IMR-90 (cell line): ENCODE measurements around the gene NFIA. TPM values are rescaled to one million over a fixed set of nuclear protein-coding genes. Genes with fewer than 3 reads are reported as not detected.

Experiments
- ATAC-seq: fragments of 200-7000 bp; cut with Tn5 transposase; 2 replicates; pipeline ENCODE4 v1.9.1; 2020; ENCODE audit warnings: low read depth, mild to moderate bottlenecking, moderate library complexity
- BruUV-seq: library from RNA; stranded (reverse); fragments of 400-500 nt; replicated peaks from 2 replicates; lab custom pipeline; 2021; lab: Mats Ljungman, UMichigan
- CTCF ChIA-PET: fragments of 300-600 bp; formaldehyde crosslinking; extraction: SDS; loops from one replicate; lab custom pipeline; 2021; ENCODE audit warnings: antibody characterized with exemption; lab: Yijun Ruan, JAX
- POLR2A ChIA-PET: fragments of 300-600 bp; sonication (Branson Sonifier 250); formaldehyde crosslinking; loops from one replicate; lab custom pipeline; 2022; ENCODE audit warnings: antibody characterized with exemption; ENCODE audit not compliant: unreplicated experiment; lab: Charles Lee
- DNase-seq: peaks from one replicate; pipeline ENCODE4 v3.0.0; 2013
- H2AFZ ChIP-seq: replicated peaks from 2 replicates; pipeline ENCODE3; 2013; ENCODE audit warnings: low read length, mild to moderate bottlenecking; ENCODE audit not compliant: poor library complexity
- H2AK5ac ChIP-seq: 2 replicates; pipeline ENCODE4 v1.6.1; 2013; ENCODE audit warnings: low read depth, low read length, inconsistent platforms
- H2AK9ac ChIP-seq: replicated peaks from 2 replicates; pipeline ENCODE3; 2013; ENCODE audit warnings: mild to moderate bottlenecking, low read depth, low read length, moderate library complexity; ENCODE audit not compliant: poor library complexity
- H2BK120ac ChIP-seq: 2 replicates; pipeline ENCODE4 v1.6.1; 2013; ENCODE audit warnings: low read depth, low read length, inconsistent platforms
- H2BK15ac ChIP-seq: 3 replicates; pipeline ENCODE4 v1.6.1; 2013; ENCODE audit warnings: low read depth, low read length, inconsistent platforms
- H2BK20ac ChIP-seq: 2 replicates; pipeline ENCODE4 v1.6.1; 2013; ENCODE audit warnings: low read depth, mild to moderate bottlenecking, inconsistent platforms, low read length, moderate library complexity
- H2BK5ac ChIP-seq: 2 replicates; pipeline ENCODE4 v1.6.1; 2013; ENCODE audit warnings: mild to moderate bottlenecking, low read depth, low read length, inconsistent platforms; ENCODE audit not compliant: poor library complexity, severe bottlenecking
- H3K14ac ChIP-seq: replicated peaks from 2 replicates; pipeline ENCODE4 v1.6.1; 2013; ENCODE audit warnings: low read depth, low read length, inconsistent platforms
- H3K18ac ChIP-seq: 2 replicates; pipeline ENCODE4 v1.6.1; 2013; ENCODE audit warnings: low read depth, low read length, control low read depth
- H3K23ac ChIP-seq: 2 replicates; pipeline ENCODE4 v1.6.1; 2013; ENCODE audit warnings: low read depth, low read length, inconsistent platforms
- H3K27ac ChIP-seq: 2 replicates; pipeline ENCODE4 v1.5.1; 2013; ENCODE audit warnings: mild to moderate bottlenecking, control low read depth, low read length; ENCODE audit not compliant: insufficient read depth
- H3K27me3 ChIP-seq: 2 replicates; pipeline ENCODE4 v1.6.1; 2013; ENCODE audit warnings: low read length; ENCODE audit not compliant: control insufficient read depth, insufficient read depth
- H3K36me3 ChIP-seq: 2 replicates; pipeline ENCODE4 v1.6.1; 2013; ENCODE audit warnings: low read length, mixed read lengths; ENCODE audit not compliant: control insufficient read depth, insufficient read depth
- H3K4ac ChIP-seq: 2 replicates; pipeline ENCODE4 v1.6.1; 2013; ENCODE audit warnings: low read depth, low read length, inconsistent platforms
- H3K4me1 ChIP-seq: 2 replicates; pipeline ENCODE4 v1.6.1; 2013; ENCODE audit warnings: low read length, mixed read lengths; ENCODE audit not compliant: control insufficient read depth, insufficient read depth
- H3K4me2 ChIP-seq: 2 replicates; pipeline ENCODE4 v1.6.1; 2013; ENCODE audit warnings: low read depth, mild to moderate bottlenecking, control low read depth, low read length, moderate library complexity
- H3K4me3 ChIP-seq: 2 replicates; pipeline ENCODE4 v1.5.1; 2013; ENCODE audit warnings: low read depth, mild to moderate bottlenecking, control low read depth, low read length, moderate library complexity; ENCODE audit not compliant: insufficient read depth
- H3K56ac ChIP-seq: 2 replicates; pipeline ENCODE4 v1.6.1; 2013; ENCODE audit warnings: low read length, inconsistent platforms; ENCODE audit not compliant: insufficient read depth; ENCODE audit errors: extremely low read depth
- H3K79me1 ChIP-seq, 2 experiments: 2 replicates each; pipeline ENCODE4 v1.6.1; 2013; ENCODE audit warnings: low read length in 2 of 2, inconsistent platforms in 1 of 2, low read depth in 1 of 2
- H3K9ac ChIP-seq: 2 replicates; pipeline ENCODE4 v1.6.1; 2013; ENCODE audit warnings: low read depth, low read length, control low read depth
- H3K9me1 ChIP-seq: 2 replicates; pipeline ENCODE4 v1.6.1; 2013; ENCODE audit warnings: low read length, inconsistent platforms; ENCODE audit not compliant: insufficient read depth
- H3K9me3 ChIP-seq: 2 replicates; pipeline ENCODE4 v1.6.1; 2013; ENCODE audit warnings: low read length; ENCODE audit not compliant: control insufficient read depth, insufficient read depth
- H4K20me1 ChIP-seq: 2 replicates; pipeline ENCODE4 v1.6.1; 2013; ENCODE audit warnings: low read length, inconsistent platforms; ENCODE audit not compliant: insufficient read depth
- H4K5ac ChIP-seq: 2 replicates; pipeline ENCODE4 v1.6.1; 2013; ENCODE audit warnings: mild to moderate bottlenecking, low read depth, low read length, control low read depth
- H4K8ac ChIP-seq, 2 experiments: 2 replicates each; pipeline ENCODE4 v1.6.1; 2013; ENCODE audit warnings: low read depth in 2 of 2, low read length in 2 of 2, control low read depth in 1 of 2, inconsistent platforms in 1 of 2
- H4K91ac ChIP-seq: 2 replicates; pipeline ENCODE4 v1.6.1; 2013; ENCODE audit warnings: low read depth, low read length, inconsistent platforms; ENCODE audit not compliant: insufficient read depth
- BHLHE40 ChIP-seq: fragments of 150-350 bp; IDR thresholded peaks from 2 replicates; pipeline ENCODE4 v1.6.1; 2016; ENCODE audit warnings: mild to moderate bottlenecking, low read depth, low read length
- CEBPB ChIP-seq: IDR thresholded peaks from 2 replicates; pipeline ENCODE4 v1.6.1; 2012; ENCODE audit warnings: low read depth, low read length, improper control_type of control experiment
- CHD1 ChIP-seq: IDR thresholded peaks from 2 replicates; pipeline ENCODE4 v1.6.1; 2012; ENCODE audit warnings: low read depth, low read length, improper control_type of control experiment
- FOS ChIP-seq: fragments of 150-350 bp; IDR thresholded peaks from 2 replicates; pipeline ENCODE4 v1.6.1; 2016; ENCODE audit warnings: low read depth, low read length
- MAFK ChIP-seq: IDR thresholded peaks from 2 replicates; pipeline ENCODE4 v1.6.1; 2012; ENCODE audit warnings: low read depth, low read length, improper control_type of control experiment
- MXI1 ChIP-seq: IDR thresholded peaks from 2 replicates; pipeline ENCODE4 v1.6.1; 2012; ENCODE audit warnings: low read depth, mild to moderate bottlenecking, low read length, moderate library complexity, borderline replicate concordance
- NFE2L2 ChIP-seq: fragments of 150-350 bp; IDR thresholded peaks from 2 replicates; pipeline ENCODE4 v1.6.1; 2016; ENCODE audit warnings: low read depth, mild to moderate bottlenecking, low read length
- POLR2A ChIP-seq: IDR thresholded peaks from 2 replicates; pipeline ENCODE4 v1.6.1; 2012; ENCODE audit warnings: mild to moderate bottlenecking, low read depth, low read length
- RAD21 ChIP-seq: IDR thresholded peaks from 2 replicates; pipeline ENCODE4 v1.6.1; 2012; ENCODE audit warnings: low read length, improper control_type of control experiment
- RCOR1 ChIP-seq: IDR thresholded peaks from 2 replicates; pipeline ENCODE4 v1.6.1; 2012; ENCODE audit warnings: mild to moderate bottlenecking, low read length, improper control_type of control experiment; ENCODE audit not compliant: insufficient replicate concordance
- RFX5 ChIP-seq: IDR thresholded peaks from 2 replicates; pipeline ENCODE4 v1.8.0; 2012; ENCODE audit warnings: low read depth, mild to moderate bottlenecking, low read length, moderate library complexity
- SMC3 ChIP-seq: fragments of 150-350 bp; IDR thresholded peaks from 2 replicates; pipeline ENCODE4 v1.6.1; 2016; ENCODE audit warnings: low read depth, mild to moderate bottlenecking, antibody characterized with exemption, low read length, moderate library complexity
- WGBS, 2 experiments: methylation state at CpG; one replicate each; pipeline versions ENCODE4 v1.1.5 to v1.1.7; 2013; ENCODE audit warnings: missing lambda C conversion rate in 2 of 2; ENCODE audit not compliant: insufficient read length in 1 of 2; ENCODE audit errors: extremely low coverage in 2 of 2; 5-methylcytosine and 5-hydroxymethylcytosine counted together
- dilution Hi-C: fragments of 300-500 bp; cut with HindIII; formaldehyde crosslinking; loops from one replicate; pipeline ENCODE4 v1.14.3; 2018; ENCODE audit warnings: low sequenced_read_pairs; ENCODE audit not compliant: unreplicated experiment
- in situ Hi-C: fragments of 300-500 bp; cut with MboI; formaldehyde crosslinking; loops from 3 replicates; pipeline ENCODE4 v1.14.3; 2019; ENCODE audit warnings: low sequenced_read_pairs, inconsistent platforms, mixed read lengths
- intact Hi-C: fragments of 100-400 bp; cut with micrococcal nuclease; formaldehyde crosslinking; loops from 2 replicates; pipeline ENCODE4 v1.10.0; 2022
- polyA plus RNA-seq, 3 experiments: library from polyadenylated mRNA; depleted of rRNA; stranded (reverse); fragments of >200 nt; gene quantifications; 2 replicates each; pipeline ENCODE4 v1.2.3, GENCODE V29; 2012; ENCODE audit warnings: low replicate concordance in 1 of 3
- total RNA-seq: library from RNA; depleted of rRNA; stranded (reverse); fragments of >200 nt; gene quantifications from 2 replicates; pipeline ENCODE4 v1.2.3, GENCODE V29; 2012
- TF ChIP-seq, protein P1 (sequence below): fragments of 150-350 bp; IDR thresholded peaks from 2 replicates; pipeline ENCODE4 v1.6.1; 2016; ENCODE audit warnings: low read depth, mild to moderate bottlenecking, low read length, moderate library complexity, borderline replicate concordance
- TF ChIP-seq, protein P2 (sequence below): conservative IDR thresholded peaks from 2 replicates; pipeline ENCODE4 v1.5.1; 2012; ENCODE audit warnings: mild to moderate bottlenecking, low read depth, low read length, improper control_type of control experiment
- TF ChIP-seq, protein P3 (sequence below): fragments of 150-350 bp; IDR thresholded peaks from 2 replicates; pipeline ENCODE4 v1.6.1; 2017; ENCODE audit warnings: mild to moderate bottlenecking, antibody characterized with exemption, low read length, low read depth

The NFIA gene
- total and polyA plus RNA-seq, 2 of the 4 experiments (the other 2 are of a cell fraction), result 1.6 to 2.2 TPM

DNA sequence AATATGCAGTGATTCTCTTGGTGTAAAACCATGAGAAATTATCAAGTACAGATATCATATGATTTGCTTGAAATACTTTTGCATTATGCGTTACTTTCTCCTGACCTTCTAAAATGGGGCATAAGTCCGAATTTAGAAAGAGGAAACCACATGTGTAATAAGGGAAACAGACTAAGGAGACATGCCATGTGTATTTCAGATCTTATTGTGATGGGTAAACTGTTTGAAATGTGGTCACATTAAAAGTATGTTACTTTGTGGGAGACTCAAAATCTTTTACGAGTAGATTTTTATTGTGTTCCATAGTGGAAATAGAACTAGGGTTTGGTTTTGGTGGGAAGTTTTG lies 173.0 kb downstream of the NFIA start:
- no TSS peak for BruUV-seq
- Histone ChIP-seq H3K56ac (no peak overlapping the region), H3K27me3 (no peaks in the 10 kb centered on the region), H4K20me1 (no peaks in the 10 kb centered on the region), H2AK5ac (no peak overlapping the region), H2BK15ac (no peak overlapping the region), H2AFZ (no peak overlapping the region), H3K4me3 (no peak overlapping the region), H2AK9ac (no peak overlapping the region), H3K4ac (no peak overlapping the region), H4K5ac (no peak overlapping the region), H3K14ac (no peak overlapping the region), H3K4me1 (peaks cover 2% of the 10 kb centered on the region; the same call in 1 of the 2 replicates), H3K9me1 (no peaks in the 10 kb centered on the region), H3K36me3 (no peaks in the 10 kb centered on the region), H4K8ac (no peak overlapping the region), H2BK120ac (no peak overlapping the region), H3K79me1 (no peaks in the 10 kb centered on the region), H4K91ac (no peak overlapping the region), H3K18ac (no peak overlapping the region), H3K9me3 (no peaks in the 10 kb centered on the region), H2BK20ac (no peak overlapping the region), H3K4me2 (no peak overlapping the region), H2BK5ac (no peak overlapping the region), H3K23ac (no peak overlapping the region), H3K27ac (no peak overlapping the region), H3K9ac (no peak overlapping the region)
- TF ChIP-seq RFX5 (no peak), POLR2A (no peak), MAFK (no peak), BHLHE40 (no peak), NFE2L2 (no peak), MXI1 (no peak), CEBPB (no peak), RCOR1 (no peak), FOS (no peak), RAD21 (no peak), SMC3 (no peak), CHD1 (no peak)
- TF ChIP-seq, protein P1, sequence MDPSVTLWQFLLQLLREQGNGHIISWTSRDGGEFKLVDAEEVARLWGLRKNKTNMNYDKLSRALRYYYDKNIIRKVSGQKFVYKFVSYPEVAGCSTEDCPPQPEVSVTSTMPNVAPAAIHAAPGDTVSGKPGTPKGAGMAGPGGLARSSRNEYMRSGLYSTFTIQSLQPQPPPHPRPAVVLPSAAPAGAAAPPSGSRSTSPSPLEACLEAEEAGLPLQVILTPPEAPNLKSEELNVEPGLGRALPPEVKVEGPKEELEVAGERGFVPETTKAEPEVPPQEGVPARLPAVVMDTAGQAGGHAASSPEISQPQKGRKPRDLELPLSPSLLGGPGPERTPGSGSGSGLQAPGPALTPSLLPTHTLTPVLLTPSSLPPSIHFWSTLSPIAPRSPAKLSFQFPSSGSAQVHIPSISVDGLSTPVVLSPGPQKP, result no peak
- TF ChIP-seq, protein P2, sequence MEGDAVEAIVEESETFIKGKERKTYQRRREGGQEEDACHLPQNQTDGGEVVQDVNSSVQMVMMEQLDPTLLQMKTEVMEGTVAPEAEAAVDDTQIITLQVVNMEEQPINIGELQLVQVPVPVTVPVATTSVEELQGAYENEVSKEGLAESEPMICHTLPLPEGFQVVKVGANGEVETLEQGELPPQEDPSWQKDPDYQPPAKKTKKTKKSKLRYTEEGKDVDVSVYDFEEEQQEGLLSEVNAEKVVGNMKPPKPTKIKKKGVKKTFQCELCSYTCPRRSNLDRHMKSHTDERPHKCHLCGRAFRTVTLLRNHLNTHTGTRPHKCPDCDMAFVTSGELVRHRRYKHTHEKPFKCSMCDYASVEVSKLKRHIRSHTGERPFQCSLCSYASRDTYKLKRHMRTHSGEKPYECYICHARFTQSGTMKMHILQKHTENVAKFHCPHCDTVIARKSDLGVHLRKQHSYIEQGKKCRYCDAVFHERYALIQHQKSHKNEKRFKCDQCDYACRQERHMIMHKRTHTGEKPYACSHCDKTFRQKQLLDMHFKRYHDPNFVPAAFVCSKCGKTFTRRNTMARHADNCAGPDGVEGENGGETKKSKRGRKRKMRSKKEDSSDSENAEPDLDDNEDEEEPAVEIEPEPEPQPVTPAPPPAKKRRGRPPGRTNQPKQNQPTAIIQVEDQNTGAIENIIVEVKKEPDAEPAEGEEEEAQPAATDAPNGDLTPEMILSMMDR, result no peak
- TF ChIP-seq, protein P3, sequence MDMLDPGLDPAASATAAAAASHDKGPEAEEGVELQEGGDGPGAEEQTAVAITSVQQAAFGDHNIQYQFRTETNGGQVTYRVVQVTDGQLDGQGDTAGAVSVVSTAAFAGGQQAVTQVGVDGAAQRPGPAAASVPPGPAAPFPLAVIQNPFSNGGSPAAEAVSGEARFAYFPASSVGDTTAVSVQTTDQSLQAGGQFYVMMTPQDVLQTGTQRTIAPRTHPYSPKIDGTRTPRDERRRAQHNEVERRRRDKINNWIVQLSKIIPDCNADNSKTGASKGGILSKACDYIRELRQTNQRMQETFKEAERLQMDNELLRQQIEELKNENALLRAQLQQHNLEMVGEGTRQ, result no peak
- dilution Hi-C loops (no loop called here), in situ Hi-C loops (no loop called here), intact Hi-C loops (no loop called here)
- POLR2A ChIA-PET, result interaction anchor here (0.6 kb wide), 1 partner anchor 9 kb away, joined by 3 read pairs; no protein-coding TSS in a partner anchor
- ATAC-seq (no peak), DNase-seq (no peak)
- CTCF ChIA-PET, result no interaction called here
- no CpG with 5 or more reads among the region's 3 CpGs for WGBS, 2 experiments
